K562 treated with DMSO at 1 percent for 48 hours (cell line): ENCODE data around the gene NSUN6. TPM values are rescaled to one million over a fixed set of nuclear protein-coding genes. Genes with fewer than 3 reads are reported as not detected.

Experiments used
- total RNA-seq: library from RNA; unstranded; fragments of 300-600 nt; gene quantifications from 2 replicates; pipeline ENCODE4 v1.2.3, GENCODE V29; 2022; ENCODE audit warnings: low replicate concordance; ENCODE audit errors: extremely low read depth

Gene NSUN6
- not detected in 2 replicates for total RNA-seq

GRCh38 chr10:18651324-18652007 lies at the start of gene NSUN6:
TSS of gene NSUN6 (minus strand) at chr10:18651587. CDS start at chr10:18651203, 384 bp downstream.

GRCh38 chr10:18659125-18659818 lies 7.9 kb upstream of the NSUN6 start, which contains the start of gene ARL5B:
TSS of gene ARL5B (plus strand) at chr10:18659431. CDS start at chr10:18659638, 207 bp downstream.

Other genes starting within 250 kb of the NSUN6 start
- gene ARL5B, start 7.8 kb upstream of the NSUN6 start, total RNA-seq, result not detected in 2 replicates